ENCODE data around the gene LHFPL2. TPM values are rescaled to one million over a fixed set of nuclear protein-coding genes. Genes with fewer than 3 reads are reported as not detected.
A peak's percentile ranks its signal among the peaks of the same experiment; 100 is the strongest.

The LHFPL2 gene
- total and polyA plus RNA-seq, 9 of the 15 experiments (the other 6 are each of a cell fraction or from before 2014, with no cell fraction given), result 1.0 to 6.6 (median 4.6) TPM

DNA sequence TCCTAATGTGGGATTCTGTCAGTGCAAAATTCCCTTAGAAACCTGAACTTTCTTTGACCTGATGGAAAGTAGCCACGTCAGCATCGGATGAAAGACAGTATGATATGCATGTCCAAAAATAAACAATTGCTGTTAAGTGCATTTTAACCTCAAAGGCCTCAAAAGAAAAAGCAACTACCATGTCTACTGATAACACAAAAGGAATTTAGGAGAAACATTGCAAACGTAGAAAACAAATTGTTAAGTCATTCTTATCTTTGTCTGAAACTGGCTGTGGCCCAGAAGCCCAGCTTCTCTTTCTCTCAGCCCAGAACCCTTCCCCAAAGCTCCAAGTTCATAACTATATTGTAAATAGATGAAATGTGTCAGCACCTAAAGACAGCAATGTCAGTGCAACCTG lies 11.1 kb upstream of the LHFPL2 start (continued):
- TF ChIP-seq, protein P1, sequence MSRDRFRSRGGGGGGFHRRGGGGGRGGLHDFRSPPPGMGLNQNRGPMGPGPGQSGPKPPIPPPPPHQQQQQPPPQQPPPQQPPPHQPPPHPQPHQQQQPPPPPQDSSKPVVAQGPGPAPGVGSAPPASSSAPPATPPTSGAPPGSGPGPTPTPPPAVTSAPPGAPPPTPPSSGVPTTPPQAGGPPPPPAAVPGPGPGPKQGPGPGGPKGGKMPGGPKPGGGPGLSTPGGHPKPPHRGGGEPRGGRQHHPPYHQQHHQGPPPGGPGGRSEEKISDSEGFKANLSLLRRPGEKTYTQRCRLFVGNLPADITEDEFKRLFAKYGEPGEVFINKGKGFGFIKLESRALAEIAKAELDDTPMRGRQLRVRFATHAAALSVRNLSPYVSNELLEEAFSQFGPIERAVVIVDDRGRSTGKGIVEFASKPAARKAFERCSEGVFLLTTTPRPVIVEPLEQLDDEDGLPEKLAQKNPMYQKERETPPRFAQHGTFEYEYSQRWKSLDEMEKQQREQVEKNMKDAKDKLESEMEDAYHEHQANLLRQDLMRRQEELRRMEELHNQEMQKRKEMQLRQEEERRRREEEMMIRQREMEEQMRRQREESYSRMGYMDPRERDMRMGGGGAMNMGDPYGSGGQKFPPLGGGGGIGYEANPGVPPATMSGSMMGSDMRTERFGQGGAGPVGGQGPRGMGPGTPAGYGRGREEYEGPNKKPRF (IDR thresholded peaks at IDR 0.05; ENCODE audit: low read depth, low read length), result no peak
- TF ChIP-seq, protein P2, sequence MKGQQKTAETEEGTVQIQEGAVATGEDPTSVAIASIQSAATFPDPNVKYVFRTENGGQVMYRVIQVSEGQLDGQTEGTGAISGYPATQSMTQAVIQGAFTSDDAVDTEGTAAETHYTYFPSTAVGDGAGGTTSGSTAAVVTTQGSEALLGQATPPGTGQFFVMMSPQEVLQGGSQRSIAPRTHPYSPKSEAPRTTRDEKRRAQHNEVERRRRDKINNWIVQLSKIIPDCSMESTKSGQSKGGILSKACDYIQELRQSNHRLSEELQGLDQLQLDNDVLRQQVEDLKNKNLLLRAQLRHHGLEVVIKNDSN (CRISPR knock-in tag; IDR thresholded peaks at IDR 0.05), result no peak
- TF ChIP-seq ZFP1 (CRISPR knock-in tag; IDR thresholded peaks at IDR 0.05) (no peak), ZNF12 (CRISPR knock-in tag; IDR thresholded peaks at IDR 0.05) (no peak), TRIM24 (IDR thresholded peaks at IDR 0.05) (no peak), NFIC (IDR thresholded peaks at IDR 0.05) (peak; percentile 82), KLF13 (tag; IDR thresholded peaks at IDR 0.05; ENCODE audit: borderline replicate concordance, low read depth) (no peak), SMARCA4 (IDR thresholded peaks at IDR 0.05) (peak; percentile 79), NBN (IDR thresholded peaks at IDR 0.05; ENCODE audit: low read depth) (no peak), SMARCE1 (IDR thresholded peaks at IDR 0.05) (peak; percentile 78; the same call in 1 of the 2 replicates), SMAD3 (CRISPR knock-in tag; conservative IDR thresholded peaks at IDR 0.05) (no peak), PRPF4 (IDR thresholded peaks at IDR 0.05; ENCODE audit: insufficient read depth, low read depth, low read length, poor library complexity, severe bottlenecking) (no peak), XRCC5 (IDR thresholded peaks at IDR 0.05; ENCODE audit: low read depth, low read length) (no peak), FUS (optimal IDR thresholded peaks at IDR 0.05; ENCODE audit: low read depth, low read length) (no peak), MEF2A (IDR thresholded peaks at IDR 0.05; ENCODE audit: control insufficient read depth, low read depth, low read length) (peak; percentile 95), CREBBP (IDR thresholded peaks at IDR 0.05; ENCODE audit: low read depth, low read length) (no peak)
- TF ChIP-seq, protein P3, sequence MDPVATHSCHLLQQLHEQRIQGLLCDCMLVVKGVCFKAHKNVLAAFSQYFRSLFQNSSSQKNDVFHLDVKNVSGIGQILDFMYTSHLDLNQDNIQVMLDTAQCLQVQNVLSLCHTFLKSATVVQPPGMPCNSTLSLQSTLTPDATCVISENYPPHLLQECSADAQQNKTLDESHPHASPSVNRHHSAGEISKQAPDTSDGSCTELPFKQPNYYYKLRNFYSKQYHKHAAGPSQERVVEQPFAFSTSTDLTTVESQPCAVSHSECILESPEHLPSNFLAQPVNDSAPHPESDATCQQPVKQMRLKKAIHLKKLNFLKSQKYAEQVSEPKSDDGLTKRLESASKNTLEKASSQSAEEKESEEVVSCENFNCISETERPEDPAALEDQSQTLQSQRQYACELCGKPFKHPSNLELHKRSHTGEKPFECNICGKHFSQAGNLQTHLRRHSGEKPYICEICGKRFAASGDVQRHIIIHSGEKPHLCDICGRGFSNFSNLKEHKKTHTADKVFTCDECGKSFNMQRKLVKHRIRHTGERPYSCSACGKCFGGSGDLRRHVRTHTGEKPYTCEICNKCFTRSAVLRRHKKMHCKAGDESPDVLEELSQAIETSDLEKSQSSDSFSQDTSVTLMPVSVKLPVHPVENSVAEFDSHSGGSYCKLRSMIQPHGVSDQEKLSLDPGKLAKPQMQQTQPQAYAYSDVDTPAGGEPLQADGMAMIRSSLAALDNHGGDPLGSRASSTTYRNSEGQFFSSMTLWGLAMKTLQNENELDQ (CRISPR knock-in tag; IDR thresholded peaks at IDR 0.05; ENCODE audit: borderline replicate concordance), result no peak
- TF ChIP-seq, protein P4, sequence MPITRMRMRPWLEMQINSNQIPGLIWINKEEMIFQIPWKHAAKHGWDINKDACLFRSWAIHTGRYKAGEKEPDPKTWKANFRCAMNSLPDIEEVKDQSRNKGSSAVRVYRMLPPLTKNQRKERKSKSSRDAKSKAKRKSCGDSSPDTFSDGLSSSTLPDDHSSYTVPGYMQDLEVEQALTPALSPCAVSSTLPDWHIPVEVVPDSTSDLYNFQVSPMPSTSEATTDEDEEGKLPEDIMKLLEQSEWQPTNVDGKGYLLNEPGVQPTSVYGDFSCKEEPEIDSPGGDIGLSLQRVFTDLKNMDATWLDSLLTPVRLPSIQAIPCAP (CRISPR knock-in tag; IDR thresholded peaks at IDR 0.05; ENCODE audit: borderline replicate concordance), result no peak
- TF ChIP-seq, protein P5, sequence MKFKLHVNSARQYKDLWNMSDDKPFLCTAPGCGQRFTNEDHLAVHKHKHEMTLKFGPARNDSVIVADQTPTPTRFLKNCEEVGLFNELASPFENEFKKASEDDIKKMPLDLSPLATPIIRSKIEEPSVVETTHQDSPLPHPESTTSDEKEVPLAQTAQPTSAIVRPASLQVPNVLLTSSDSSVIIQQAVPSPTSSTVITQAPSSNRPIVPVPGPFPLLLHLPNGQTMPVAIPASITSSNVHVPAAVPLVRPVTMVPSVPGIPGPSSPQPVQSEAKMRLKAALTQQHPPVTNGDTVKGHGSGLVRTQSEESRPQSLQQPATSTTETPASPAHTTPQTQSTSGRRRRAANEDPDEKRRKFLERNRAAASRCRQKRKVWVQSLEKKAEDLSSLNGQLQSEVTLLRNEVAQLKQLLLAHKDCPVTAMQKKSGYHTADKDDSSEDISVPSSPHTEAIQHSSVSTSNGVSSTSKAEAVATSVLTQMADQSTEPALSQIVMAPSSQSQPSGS (CRISPR knock-in tag; IDR thresholded peaks at IDR 0.05), result no peak
- TF ChIP-seq, protein P6, sequence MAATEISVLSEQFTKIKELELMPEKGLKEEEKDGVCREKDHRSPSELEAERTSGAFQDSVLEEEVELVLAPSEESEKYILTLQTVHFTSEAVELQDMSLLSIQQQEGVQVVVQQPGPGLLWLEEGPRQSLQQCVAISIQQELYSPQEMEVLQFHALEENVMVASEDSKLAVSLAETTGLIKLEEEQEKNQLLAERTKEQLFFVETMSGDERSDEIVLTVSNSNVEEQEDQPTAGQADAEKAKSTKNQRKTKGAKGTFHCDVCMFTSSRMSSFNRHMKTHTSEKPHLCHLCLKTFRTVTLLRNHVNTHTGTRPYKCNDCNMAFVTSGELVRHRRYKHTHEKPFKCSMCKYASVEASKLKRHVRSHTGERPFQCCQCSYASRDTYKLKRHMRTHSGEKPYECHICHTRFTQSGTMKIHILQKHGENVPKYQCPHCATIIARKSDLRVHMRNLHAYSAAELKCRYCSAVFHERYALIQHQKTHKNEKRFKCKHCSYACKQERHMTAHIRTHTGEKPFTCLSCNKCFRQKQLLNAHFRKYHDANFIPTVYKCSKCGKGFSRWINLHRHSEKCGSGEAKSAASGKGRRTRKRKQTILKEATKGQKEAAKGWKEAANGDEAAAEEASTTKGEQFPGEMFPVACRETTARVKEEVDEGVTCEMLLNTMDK (IDR thresholded peaks at IDR 0.05; ENCODE audit: borderline replicate concordance, insufficient read depth, low read depth, low read length, poor library complexity, severe bottlenecking), result no peak

Data from K562 (cell line).